Measurements from ENCODE around the gene NIPAL4.
"Not testable (repeated sequence)": the region's sequence is repeated elsewhere in the genome, so short reads cannot be mapped to it uniquely, and the experiment has no call there.

NIPAL4 gene

DNA sequence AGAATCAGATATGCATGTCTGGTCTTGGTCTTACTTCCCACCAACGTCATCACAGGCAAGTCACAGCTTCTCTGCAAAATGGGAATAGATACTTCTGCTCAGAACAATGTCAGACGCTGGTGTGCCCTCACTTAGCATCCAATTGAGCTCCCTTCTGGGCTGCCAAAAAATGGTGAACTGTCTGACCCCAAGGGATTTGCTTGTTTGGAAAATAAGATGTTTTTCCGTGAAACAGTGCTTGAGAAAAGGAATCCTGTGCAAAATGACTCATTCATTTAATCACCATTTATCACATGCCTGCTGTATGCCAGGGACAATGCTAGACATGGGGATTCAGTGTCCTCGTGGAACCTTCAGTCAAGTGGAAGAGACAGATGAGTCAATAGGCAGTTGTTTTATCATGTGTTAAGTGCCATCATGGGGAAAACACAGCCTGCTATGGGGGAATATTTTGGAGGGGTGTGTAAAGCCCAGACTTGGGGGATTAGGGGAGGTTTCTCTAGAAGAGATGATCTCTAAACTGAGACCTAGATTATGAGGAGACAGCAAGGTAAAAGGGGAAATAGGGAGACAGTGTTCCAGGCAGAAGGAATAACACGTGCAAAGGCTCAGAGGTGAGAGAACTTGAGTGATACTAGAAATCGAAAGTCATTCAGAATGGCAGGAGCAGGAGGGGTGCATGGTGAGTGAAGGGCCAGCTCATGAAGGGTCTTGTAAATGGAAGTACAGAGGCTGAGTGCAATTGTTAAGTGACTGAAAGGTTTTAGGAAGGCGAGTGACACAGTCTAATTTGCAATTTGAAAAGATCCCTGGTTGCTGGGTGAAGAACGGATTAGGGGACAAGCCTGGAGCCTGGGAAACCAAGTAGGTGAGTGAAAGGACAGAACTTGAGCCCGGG lies 3.9 kb downstream of the NIPAL4 start:
- DNase-seq (ENCODE audit: low spot score) = peak; percentile 66

DNA sequence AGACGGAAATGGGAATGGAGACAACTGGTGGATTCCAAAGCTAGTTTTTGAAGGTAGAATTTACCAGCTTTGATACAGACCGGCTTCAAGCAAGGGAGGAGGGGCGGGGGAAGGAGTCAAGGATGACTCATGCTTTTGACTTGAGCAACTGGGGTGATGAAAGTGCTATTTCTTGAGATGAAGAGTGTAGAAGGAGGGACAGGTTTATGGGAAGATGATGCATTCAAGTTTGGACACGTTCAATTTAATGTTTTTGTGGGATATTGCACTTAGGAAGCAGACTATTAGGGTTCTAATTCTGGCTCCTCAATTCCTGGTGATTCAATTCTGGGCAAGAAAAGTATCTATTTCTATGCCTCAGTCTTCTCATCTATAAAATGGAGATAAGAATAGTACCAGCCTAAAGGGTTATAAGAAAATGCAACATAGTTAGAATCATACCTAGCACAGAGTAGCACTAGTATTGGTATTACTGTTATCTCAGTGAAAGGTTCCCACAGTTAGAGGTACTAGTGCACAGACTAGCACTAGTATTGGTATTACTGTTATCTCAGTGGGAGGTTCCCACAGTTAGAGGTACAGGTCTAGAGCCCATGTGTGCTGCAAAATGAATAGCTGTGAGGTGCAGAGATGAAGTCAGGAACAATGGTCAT lies 4.6 kb downstream of the NIPAL4 start:
- no peak for DNase-seq (ENCODE audit: low spot score)

DNA sequence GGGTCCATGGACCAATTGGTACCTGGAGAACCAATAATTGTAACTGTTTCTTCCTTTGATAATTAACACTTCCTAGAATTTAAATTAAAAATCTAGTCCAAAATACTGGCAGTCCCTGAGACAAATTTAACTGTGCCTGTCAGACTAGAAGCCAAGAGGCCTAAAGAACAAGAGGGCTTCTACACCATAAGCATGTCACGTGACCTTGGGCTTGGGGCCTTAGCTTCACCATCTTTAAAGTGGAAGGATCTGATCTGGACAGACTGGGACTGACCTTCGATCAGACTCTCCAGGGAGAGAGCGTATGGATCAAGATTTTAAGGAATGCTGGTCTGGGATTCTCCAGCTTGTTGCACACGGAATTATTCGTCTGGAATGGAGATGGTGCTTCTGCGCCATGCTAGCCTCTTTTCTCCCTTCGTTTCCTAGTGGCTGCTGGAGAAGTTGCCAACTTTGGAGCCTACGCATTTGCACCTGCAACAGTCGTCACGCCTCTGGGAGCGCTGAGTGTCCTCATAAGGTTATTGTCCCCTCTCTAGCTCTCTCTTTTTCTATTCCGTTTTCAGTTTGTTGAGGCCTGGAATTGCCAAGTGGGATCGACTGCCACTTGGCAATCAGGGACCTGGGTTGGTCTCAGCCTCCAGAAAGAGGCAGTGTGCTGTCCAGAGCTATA lies 8.4 kb downstream of the NIPAL4 start:
- no peak for DNase-seq (ENCODE audit: low spot score)

DNA sequence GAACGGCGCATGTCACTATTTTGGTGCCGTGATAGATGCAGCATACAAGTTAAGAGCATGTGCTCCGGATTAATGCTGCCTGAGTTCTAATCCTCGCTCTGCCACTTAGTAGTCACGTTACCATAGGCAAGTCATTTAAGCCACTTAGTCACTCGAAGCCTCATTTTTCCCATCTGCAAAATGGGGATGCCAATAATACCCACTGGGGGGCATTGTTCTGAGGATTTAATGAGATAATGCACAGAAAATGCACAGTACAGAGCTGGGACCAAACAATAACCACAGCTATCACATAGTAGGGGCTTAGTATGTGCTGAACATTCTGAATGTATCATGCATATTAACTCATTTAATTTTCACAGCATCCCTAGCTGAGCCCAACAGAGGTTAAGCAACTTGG lies 9.1 kb downstream of the NIPAL4 start:
- no peak for DNase-seq (ENCODE audit: low spot score)

DNA sequence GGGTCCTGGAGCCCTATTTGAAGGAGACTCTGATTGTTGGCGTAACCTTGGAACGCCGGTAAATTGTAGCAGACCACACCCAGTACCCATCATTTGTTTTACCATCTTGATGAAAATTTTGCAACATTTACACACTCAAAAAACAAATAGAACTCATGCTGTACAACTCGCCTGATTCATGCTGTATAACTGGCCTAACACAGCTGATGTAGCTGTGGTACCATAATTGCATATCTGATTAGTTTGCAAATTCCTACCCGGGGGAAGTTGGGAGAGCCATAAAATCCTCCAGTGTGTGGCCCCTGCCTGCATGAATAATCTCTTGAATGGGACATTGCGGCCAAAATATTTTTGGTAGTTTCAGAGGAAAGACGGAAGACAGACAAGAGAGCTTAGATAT lies 9.7 kb downstream of the NIPAL4 start:
- DNase-seq (ENCODE audit: low spot score) = no peak

DNA sequence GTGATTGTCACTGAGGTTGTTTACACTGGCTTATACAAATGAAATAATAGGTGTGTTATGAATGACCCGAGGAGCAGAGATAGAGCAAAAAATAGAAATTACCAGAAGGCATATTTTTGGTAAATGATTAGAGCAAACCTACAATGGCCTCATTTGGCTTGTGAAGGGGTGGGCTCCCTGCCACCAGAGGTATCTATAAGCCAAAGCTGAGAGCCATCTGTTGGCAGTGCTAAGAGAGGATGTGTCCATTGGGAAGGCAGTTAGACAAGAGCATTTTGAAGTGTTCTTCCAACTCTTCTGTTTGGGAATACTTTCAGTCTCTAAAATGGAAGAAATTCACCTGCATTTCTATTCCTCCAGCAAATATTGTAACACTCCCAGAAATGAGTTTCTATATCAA lies 10.6 kb downstream of the NIPAL4 start:
- no peak for DNase-seq (ENCODE audit: low spot score)

DNA sequence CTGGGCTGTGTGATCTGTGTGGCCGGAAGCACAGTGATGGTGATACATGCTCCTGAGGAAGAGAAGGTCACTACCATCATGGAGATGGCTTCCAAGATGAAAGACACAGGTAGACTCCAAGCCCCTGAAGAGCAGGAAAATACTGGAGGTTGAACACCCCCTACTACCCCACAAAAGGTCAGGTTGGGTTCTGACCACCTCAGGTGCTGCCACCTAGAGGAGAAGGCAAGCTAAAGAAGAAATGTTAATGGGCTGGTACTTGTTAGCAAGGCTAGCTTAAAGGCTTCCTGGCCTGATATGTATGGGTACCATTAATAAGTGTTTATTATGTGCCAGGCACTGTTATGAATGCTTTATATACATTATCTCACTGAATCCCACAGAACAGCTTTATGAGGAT lies 11.7 kb downstream of the NIPAL4 start:
- no peak for DNase-seq (ENCODE audit: low spot score)

DNA sequence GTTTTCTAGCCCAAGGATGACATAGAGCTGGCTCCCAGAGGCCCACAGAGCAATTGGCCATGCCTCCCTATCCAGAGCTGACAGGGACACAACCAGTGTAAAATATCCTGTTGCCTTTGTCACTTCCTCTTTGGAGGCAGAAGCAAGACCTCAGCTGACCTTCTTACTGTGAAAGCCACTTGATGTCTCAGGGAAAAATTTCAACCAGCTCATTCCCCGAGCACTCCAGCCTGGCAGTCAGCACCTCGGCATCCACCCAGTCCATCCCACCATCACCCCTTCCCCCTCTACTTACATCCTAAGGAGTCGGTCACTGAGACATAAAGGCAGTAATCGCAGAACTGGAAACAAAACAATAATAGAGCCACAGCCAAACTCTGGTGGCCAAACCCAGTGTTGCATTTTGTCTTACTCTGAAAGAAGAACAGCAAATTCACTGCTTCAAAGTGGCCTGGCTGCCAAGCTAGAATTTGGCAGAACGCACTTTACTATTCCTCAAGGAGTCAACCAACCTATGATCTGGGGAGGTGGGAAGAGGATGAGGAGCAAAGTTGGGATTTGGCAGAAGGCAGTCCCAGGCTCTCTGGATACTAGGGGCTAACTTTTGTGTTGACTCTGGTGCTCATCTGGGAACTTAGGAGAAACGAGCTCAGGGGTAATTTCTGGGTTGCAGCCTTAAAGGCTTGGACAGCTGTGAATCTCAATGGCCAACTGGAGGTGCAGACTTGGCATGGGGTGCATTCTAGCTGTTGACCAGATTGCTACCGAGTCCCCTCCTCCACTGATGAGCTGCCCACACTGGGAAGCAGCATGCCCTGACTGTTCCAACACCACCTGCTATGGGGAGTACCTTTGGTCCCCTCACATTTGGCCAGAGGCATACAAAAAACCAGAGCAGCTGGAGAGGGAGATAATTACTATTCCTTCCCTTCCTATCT lies 13.6 kb downstream of the NIPAL4 start:
- no peak for DNase-seq (ENCODE audit: low spot score)

DNA sequence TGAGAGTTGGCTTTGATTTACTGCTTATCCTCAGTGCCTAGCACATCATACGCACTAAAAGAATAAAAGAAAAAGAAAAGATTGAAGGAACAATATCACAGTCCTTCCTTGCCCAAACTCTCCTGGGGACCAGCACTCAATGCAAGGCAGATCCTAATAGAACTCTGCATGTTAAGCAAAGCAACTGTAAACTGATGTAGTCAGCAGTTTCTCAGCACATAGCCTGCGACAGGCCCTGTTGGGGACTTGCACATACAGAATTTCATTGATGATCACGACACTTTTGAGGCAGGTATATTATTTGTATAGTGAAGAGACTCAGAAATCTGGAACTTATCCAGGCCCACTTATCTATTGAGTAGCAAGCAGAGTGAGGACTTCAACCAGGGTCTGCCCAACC lies 15.4 kb downstream of the NIPAL4 start:
- no peak for DNase-seq (ENCODE audit: low spot score)

DNA sequence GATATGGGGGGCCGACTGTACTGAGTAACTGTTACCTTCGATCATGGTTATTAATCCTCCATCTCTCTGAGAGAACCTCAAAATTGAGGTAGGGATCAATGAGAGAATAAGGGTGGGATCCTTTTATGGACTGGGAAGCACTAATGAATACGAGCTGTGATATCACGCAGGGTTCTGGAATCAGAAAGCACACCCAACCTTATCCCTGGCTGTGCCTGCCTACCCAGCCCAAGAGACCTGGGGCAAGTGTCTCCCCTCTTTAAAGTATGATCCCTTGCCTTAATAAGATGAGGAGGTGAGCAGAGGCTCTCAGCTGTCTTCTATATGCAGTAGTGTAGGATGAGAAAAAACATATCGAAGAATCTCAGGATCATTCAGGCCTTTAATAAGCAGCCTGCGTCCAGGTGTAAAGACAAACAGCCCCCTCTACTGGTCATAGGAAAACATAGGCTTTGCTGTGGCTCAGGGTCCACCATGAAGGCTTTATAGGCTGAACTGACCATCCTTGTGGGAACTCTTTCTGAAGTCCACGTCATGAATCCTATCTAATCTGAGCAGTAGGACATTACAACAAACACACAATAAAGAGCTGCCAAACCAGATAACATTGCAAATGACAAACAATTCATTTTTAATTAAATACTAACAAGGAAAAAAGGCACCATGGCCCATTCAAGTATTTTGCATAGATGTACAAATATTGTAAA lies 16.8 kb downstream of the NIPAL4 start:
- DNase-seq (ENCODE audit: low spot score) = peak; percentile 92

DNA sequence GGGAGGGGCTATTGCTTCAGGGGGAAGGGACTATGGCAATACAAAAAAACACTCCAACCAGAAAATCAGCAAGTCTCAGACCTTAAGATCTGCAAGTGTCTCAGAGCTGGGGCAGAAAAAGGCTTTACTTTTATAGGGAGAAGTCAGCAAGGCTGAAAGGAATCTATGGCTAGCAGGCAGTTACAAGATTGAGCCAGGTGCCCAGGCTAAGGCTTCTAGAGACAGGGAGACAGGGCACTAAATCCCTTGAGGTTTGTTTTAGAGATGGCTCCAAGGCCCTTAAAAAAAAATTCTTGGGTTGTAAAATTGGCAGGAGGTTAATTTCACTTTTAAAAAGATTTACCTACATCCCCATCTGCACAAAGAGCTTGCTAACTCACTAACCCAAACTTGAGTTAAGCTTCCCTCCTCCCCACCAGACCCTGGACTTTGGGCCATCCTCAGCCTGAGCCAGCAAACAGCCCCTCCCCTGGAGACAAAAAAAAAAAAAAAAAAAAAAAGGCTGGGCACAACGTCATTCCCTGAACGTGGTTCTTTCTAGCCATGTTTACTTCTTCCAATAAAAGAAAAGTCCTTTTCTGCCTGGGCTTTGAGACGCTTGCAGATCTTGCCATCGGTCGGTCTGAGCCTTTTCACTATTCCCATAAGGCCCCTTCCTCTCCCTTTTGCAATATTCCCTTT lies 17.9 kb downstream of the NIPAL4 start:
- no peak for DNase-seq (ENCODE audit: low spot score)

DNA sequence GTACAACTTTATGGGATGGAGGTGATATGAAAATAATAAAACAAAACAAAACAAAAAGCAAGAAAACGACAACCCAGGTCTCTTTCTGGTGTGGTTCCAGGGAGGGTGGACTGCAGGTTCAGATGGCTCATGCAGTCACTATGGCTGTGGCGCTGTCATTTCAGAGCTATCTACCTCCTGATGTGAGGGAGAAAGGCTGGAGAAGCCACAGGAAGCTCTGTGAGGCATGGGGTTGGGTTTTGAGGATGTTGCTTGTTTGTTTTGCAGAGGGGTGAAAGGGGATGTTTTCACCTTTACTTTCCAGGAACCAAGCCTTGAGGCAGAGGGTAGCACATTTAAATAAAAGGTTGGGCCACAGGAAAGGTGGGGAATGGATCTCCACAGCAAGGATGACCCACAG lies 18.7 kb downstream of the NIPAL4 start:
- no peak for DNase-seq (ENCODE audit: low spot score)

DNA sequence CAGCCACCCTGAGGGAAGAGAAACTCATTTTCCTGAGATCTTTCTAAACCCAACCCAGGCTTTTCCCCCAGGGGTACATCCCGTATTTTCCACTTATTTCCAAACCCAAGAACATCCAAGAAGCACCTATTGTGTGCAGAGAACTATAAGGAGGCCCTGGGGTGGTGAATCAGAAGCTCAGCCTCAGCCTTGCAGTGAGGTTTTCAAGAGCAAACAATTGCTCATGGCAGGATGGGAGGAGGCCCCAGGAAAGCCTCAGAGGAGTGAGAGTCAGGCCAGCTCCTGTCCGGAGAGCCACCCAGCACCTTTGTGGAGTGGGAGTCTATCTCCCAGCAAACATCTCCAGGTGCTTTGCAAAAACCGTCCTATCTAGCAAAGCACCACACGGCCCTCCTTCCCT lies 19.2 kb downstream of the NIPAL4 start:
- no peak for DNase-seq (ENCODE audit: low spot score)

DNA sequence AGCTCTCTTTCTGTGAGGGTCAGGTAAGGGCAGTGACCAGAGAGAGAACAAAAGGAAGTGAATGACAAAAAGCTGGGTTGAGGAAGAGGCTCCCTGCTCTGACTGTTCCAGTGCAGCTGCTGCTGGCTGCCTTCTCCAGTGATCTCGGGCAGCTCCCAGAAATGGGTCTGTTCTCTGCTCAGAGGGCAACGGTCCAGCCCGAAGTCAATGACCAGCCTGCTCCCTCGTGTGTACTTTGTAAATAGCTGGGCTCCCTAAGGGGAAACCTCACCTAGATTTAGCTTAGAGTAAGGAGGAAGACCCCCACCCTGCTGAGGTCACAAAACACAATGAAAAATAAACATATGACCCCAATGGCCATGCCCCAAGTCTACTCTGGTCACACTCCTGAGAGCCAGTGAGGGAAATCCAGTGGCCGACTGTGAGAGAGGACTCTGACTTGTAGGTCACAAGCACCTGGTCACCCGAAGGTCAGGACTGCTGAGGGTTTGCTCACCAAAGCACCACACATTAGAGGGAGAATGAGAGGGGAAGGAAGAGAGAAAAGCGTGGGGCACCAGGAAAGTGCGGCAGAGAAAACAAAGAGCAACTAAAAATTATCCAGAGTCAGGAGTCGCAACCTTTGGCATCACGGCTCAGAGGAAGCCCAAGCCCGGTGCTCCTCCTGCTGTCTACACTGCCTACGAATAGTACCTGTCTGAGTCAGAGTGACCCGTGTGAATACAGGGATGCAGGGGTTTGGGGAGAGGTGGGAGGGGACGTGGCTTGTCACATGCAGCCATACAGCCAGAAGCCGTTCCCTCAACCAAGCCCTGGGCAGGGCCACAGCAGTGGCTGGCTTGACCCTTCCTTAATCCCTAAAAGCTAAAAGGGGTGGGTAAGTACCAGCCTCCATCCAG lies 19.8 kb downstream of the NIPAL4 start:
- DNase-seq (ENCODE audit: low spot score) = no peak

DNA sequence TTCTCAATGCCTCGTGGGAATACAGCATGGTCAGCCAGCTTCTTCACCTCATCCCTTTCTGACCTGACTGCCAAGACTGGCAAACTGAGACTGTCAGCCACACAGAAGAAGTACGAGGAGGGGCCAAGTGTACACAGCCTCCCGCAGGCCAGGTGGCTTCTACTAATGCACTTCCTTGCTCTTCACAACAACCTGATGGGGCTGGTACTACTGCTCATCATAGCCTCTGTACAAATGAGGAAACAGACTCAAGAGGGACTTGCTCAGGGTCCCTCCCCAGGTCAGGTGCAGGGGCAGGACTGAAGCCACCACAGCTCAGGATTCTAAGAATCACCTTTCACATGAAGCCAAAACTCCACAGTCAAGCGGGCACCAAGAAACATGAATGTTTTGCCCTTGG lies 21.3 kb downstream of the NIPAL4 start:
- DNase-seq (ENCODE audit: low spot score) = no peak

DNA sequence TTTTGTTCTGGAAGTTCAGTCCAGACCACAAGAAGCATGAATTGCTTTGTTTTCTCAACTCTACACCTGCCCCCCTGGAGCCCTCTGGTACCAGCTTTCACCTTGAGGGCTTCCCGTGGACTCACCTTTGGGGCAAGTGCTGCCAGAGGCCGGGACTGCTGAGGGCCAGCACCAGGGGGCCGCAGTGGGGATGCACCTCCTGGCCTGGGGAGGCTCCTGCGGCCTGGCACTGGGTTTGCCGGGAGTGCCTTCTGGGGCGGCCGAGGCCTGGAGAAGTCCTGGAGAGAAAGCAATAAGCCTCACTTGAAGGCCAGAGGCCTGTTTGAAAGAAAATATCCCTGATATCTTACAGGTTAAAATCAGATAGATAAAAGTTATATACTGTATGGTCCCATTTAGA lies 21.7 kb downstream of the NIPAL4 start:
- no peak for DNase-seq (ENCODE audit: low spot score)

DNA sequence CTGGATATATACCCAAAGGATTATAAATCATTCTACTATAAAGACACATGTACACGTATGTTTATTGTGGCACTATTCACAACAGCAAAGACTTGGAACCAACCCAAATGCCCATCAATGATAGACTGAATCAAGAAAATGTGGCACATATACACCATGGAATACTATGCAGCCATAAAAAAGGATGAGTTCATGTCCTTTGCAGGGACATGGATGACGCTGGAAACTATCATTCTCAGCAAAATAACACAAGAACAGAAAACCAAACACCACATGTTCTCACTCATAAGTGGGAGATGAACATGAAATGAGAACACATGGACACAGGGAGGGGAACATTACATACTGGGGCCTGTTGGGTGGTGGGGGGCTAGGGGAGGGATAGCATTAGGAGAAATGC lies 22.7 kb downstream of the NIPAL4 start:
- DNase-seq (ENCODE audit: low spot score) = not testable (repeated sequence)

DNA sequence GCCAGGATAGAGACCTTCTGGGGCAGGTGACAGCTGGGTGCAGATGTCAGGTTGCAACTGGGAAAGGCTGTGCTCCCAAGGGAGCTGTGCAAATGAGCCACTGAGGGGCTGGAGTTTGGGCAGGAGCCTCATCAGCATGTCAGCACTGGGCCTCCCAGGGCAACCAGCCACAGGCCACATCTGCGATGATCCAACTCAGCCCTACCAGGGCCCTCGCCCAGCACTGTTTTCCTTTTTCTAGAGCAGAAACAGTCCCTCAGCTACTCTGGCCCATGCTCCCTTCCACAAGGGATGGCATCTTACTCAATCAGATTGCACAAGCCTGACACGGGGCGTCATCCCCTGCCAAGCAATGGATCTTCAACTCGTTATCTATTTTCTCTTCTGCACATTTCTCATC lies 24.8 kb downstream of the NIPAL4 start:
- DNase-seq (ENCODE audit: low spot score) = no peak

DNA sequence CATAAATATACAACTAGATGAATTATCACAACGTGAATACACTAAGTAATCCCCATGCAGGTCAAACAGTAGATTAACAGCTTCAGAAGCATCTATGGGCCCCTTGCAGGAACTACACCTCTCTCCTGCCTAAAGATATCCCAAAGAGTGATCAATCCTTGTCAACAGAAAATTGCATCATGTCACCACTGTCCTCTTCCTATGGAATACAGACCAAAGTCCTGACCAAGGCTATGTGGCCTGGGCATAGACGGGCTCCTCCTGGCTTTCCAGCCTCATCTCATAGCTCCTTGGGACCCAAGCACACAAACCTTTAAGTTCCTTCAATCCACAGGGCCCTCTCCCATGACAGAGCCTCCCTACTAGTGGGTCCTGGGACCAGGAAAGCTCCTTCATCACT lies 25.3 kb downstream of the NIPAL4 start:
- DNase-seq (ENCODE audit: low spot score) = no peak

DNA sequence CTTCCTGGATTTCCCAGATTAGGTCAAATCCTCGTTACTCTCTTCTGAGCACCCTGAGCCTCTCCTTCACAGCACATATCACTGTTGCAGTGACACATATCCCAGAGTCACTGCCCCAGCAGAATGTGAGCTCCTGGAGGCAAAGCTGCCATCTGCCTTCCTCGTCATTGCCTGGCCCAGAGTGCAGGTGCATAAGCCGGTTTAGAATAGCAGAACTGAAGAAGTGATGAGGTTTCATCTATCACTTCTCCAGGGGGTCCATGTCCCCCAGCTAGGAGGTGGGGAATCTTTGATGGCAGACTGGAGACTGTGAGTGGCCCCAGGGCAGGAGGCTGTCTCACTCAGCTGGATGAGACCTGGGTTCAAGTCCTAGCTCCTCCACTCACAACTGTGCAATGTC lies 25.8 kb downstream of the NIPAL4 start:
- DNase-seq (ENCODE audit: low spot score) = no peak

Measured in pons (tissue), 1 donor.